ENCODE data around the gene OSBPL2.

Gene OSBPL2

GRCh38 chr20:62307226-62308101 lies 69.1 kb downstream of the OSBPL2 start:
- H3K36me3 ChIP-seq (ENCODE audit: insufficient read depth, low read length): peaks cover 61% of the 10 kb centered on the region
- no peaks in the 10 kb centered on the region for H3K9me3 ChIP-seq (ENCODE audit: low read length)
- H3K9ac ChIP-seq (ENCODE audit: low read length): no peak overlapping the region
- H3K4me1 ChIP-seq (ENCODE audit: insufficient read depth, low read length): peaks cover 21% of the 10 kb centered on the region
- H3K27me3 ChIP-seq (ENCODE audit: control insufficient read depth in 1 of 2, insufficient read depth in 2 of 2, low read length in 2 of 2): no peaks in the 10 kb centered on the region
- no peak overlapping the region for H3K4me3 ChIP-seq (ENCODE audit: low read depth in 1 of 2, low read length in 2 of 2)
- peak overlapping the region; percentile 34 for H3K27ac ChIP-seq (ENCODE audit: low read depth, low read length)

GRCh38 chr20:62308102-62308822 lies 69.9 kb downstream of the OSBPL2 start:
- Histone ChIP-seq H3K9ac (ENCODE audit: low read length) (no peak overlapping the region), H3K27me3 (ENCODE audit: control insufficient read depth in 1 of 2, insufficient read depth in 2 of 2, low read length in 2 of 2) (no peaks in the 10 kb centered on the region), H3K27ac (ENCODE audit: low read depth, low read length) (no peak overlapping the region), H3K4me1 (ENCODE audit: insufficient read depth, low read length) (peaks cover 21% of the 10 kb centered on the region), H3K36me3 (ENCODE audit: insufficient read depth, low read length) (peaks cover 69% of the 10 kb centered on the region), H3K9me3 (ENCODE audit: low read length) (no peaks in the 10 kb centered on the region), H3K4me3 (ENCODE audit: low read depth in 1 of 2, low read length in 2 of 2) (no peak overlapping the region)

GRCh38 chr20:62309198-62309944 lies 71.0 kb downstream of the OSBPL2 start:
- Histone ChIP-seq H3K36me3 (ENCODE audit: insufficient read depth, low read length) (peaks cover 74% of the 10 kb centered on the region), H3K27me3 (ENCODE audit: control insufficient read depth in 1 of 2, insufficient read depth in 2 of 2, low read length in 2 of 2) (no peaks in the 10 kb centered on the region), H3K4me3 (ENCODE audit: low read depth in 1 of 2, low read length in 2 of 2) (no peak overlapping the region), H3K9ac (ENCODE audit: low read length) (no peak overlapping the region), H3K4me1 (ENCODE audit: insufficient read depth, low read length) (peaks cover 12% of the 10 kb centered on the region), H3K9me3 (ENCODE audit: low read length) (no peaks in the 10 kb centered on the region), H3K27ac (ENCODE audit: low read depth, low read length) (no peak overlapping the region)

GRCh38 chr20:62309947-62310756 lies 71.8 kb downstream of the OSBPL2 start:
- H3K9ac ChIP-seq (ENCODE audit: low read length): no peak overlapping the region
- H3K4me3 ChIP-seq (ENCODE audit: low read depth in 1 of 2, low read length in 2 of 2): no peak overlapping the region
- no peaks in the 10 kb centered on the region for H3K9me3 ChIP-seq (ENCODE audit: low read length)
- no peak overlapping the region for H3K27ac ChIP-seq (ENCODE audit: low read depth, low read length)
- peaks cover 4% of the 10 kb centered on the region for H3K4me1 ChIP-seq (ENCODE audit: insufficient read depth, low read length)
- peaks cover 76% of the 10 kb centered on the region for H3K36me3 ChIP-seq (ENCODE audit: insufficient read depth, low read length)
- no peaks in the 10 kb centered on the region for H3K27me3 ChIP-seq (ENCODE audit: control insufficient read depth in 1 of 2, insufficient read depth in 2 of 2, low read length in 2 of 2)

- Histone ChIP-seq H3K27me3 (ENCODE audit: control insufficient read depth in 1 of 2, insufficient read depth in 2 of 2, low read length in 2 of 2) (no peaks in the 10 kb centered on the region), H3K9me3 (ENCODE audit: low read length) (no peaks in the 10 kb centered on the region), H3K36me3 (ENCODE audit: insufficient read depth, low read length) (peaks cover 78% of the 10 kb centered on the region), H3K9ac (ENCODE audit: low read length) (no peak overlapping the region), H3K4me3 (ENCODE audit: low read depth in 1 of 2, low read length in 2 of 2) (no peak overlapping the region), H3K4me1 (ENCODE audit: insufficient read depth, low read length) (no peaks in the 10 kb centered on the region), H3K27ac (ENCODE audit: low read depth, low read length) (no peak overlapping the region)
These were observed 72.4 kb downstream of the OSBPL2 start for GRCh38 chr20:62310757-62311121.

GRCh38 chr20:62311150-62311549 lies 72.8 kb downstream of the OSBPL2 start:
- H3K27me3 ChIP-seq (ENCODE audit: control insufficient read depth in 1 of 2, insufficient read depth in 2 of 2, low read length in 2 of 2): no peaks in the 10 kb centered on the region
- H3K4me1 ChIP-seq (ENCODE audit: insufficient read depth, low read length): no peaks in the 10 kb centered on the region
- no peak overlapping the region for H3K27ac ChIP-seq (ENCODE audit: low read depth, low read length)
- no peaks in the 10 kb centered on the region for H3K9me3 ChIP-seq (ENCODE audit: low read length)
- H3K36me3 ChIP-seq (ENCODE audit: insufficient read depth, low read length): peaks cover 78% of the 10 kb centered on the region
- H3K4me3 ChIP-seq (ENCODE audit: low read depth in 1 of 2, low read length in 2 of 2): no peak overlapping the region
- no peak overlapping the region for H3K9ac ChIP-seq (ENCODE audit: low read length)

- H3K4me3 ChIP-seq (ENCODE audit: low read depth in 1 of 2, low read length in 2 of 2): no peak overlapping the region
- H3K9me3 ChIP-seq (ENCODE audit: low read length): no peaks in the 10 kb centered on the region
- H3K27ac ChIP-seq (ENCODE audit: low read depth, low read length): no peak overlapping the region
- H3K36me3 ChIP-seq (ENCODE audit: insufficient read depth, low read length): peaks cover 78% of the 10 kb centered on the region
- no peaks in the 10 kb centered on the region for H3K4me1 ChIP-seq (ENCODE audit: insufficient read depth, low read length)
- H3K27me3 ChIP-seq (ENCODE audit: control insufficient read depth in 1 of 2, insufficient read depth in 2 of 2, low read length in 2 of 2): no peaks in the 10 kb centered on the region
- H3K9ac ChIP-seq (ENCODE audit: low read length): no peak overlapping the region
These were observed 73.7 kb downstream of the OSBPL2 start for GRCh38 chr20:62311832-62312661.

GRCh38 chr20:62312662-62312977 lies 74.3 kb downstream of the OSBPL2 start:
- Histone ChIP-seq H3K4me3 (ENCODE audit: low read depth in 1 of 2, low read length in 2 of 2) (no peak overlapping the region), H3K4me1 (ENCODE audit: insufficient read depth, low read length) (no peaks in the 10 kb centered on the region), H3K27ac (ENCODE audit: low read depth, low read length) (no peak overlapping the region), H3K9me3 (ENCODE audit: low read length) (no peaks in the 10 kb centered on the region), H3K36me3 (ENCODE audit: insufficient read depth, low read length) (peaks cover 78% of the 10 kb centered on the region), H3K27me3 (ENCODE audit: control insufficient read depth in 1 of 2, insufficient read depth in 2 of 2, low read length in 2 of 2) (no peaks in the 10 kb centered on the region), H3K9ac (ENCODE audit: low read length) (no peak overlapping the region)

GRCh38 chr20:62313021-62313420 lies 74.7 kb downstream of the OSBPL2 start:
- no peaks in the 10 kb centered on the region for H3K9me3 ChIP-seq (ENCODE audit: low read length)
- H3K36me3 ChIP-seq (ENCODE audit: insufficient read depth, low read length): peaks cover 75% of the 10 kb centered on the region
- no peak overlapping the region for H3K4me3 ChIP-seq (ENCODE audit: low read depth in 1 of 2, low read length in 2 of 2)
- H3K4me1 ChIP-seq (ENCODE audit: insufficient read depth, low read length): no peaks in the 10 kb centered on the region
- H3K9ac ChIP-seq (ENCODE audit: low read length): no peak overlapping the region
- H3K27me3 ChIP-seq (ENCODE audit: control insufficient read depth in 1 of 2, insufficient read depth in 2 of 2, low read length in 2 of 2): no peaks in the 10 kb centered on the region
- no peak overlapping the region for H3K27ac ChIP-seq (ENCODE audit: low read depth, low read length)

- Histone ChIP-seq H3K9me3 (ENCODE audit: low read length) (no peaks in the 10 kb centered on the region), H3K4me1 (ENCODE audit: insufficient read depth, low read length) (no peaks in the 10 kb centered on the region), H3K27me3 (ENCODE audit: control insufficient read depth in 1 of 2, insufficient read depth in 2 of 2, low read length in 2 of 2) (no peaks in the 10 kb centered on the region), H3K36me3 (ENCODE audit: insufficient read depth, low read length) (peaks cover 69% of the 10 kb centered on the region), H3K27ac (ENCODE audit: low read depth, low read length) (no peak overlapping the region), H3K9ac (ENCODE audit: low read length) (no peak overlapping the region), H3K4me3 (ENCODE audit: low read depth in 1 of 2, low read length in 2 of 2) (no peak overlapping the region)
These were observed 75.4 kb downstream of the OSBPL2 start for GRCh38 chr20:62313460-62314338.

Data from muscle layer of colon (tissue), 2 donors.